GM21390 (cell line): ENCODE measurements around the gene SRGN.
"Not testable (repeated sequence)": the region's sequence is repeated elsewhere in the genome, so short reads cannot be mapped to it uniquely, and the experiment has no call there.

ENCODE experiments used
- ATAC-seq: cut with Tn5 transposase; IDR thresholded peaks from one replicate; pipeline ENCODE4 v1.9.1; 2021; ENCODE audit not compliant: unreplicated experiment

Gene SRGN, protein sequence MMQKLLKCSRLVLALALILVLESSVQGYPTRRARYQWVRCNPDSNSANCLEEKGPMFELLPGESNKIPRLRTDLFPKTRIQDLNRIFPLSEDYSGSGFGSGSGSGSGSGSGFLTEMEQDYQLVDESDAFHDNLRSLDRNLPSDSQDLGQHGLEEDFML

DNA sequence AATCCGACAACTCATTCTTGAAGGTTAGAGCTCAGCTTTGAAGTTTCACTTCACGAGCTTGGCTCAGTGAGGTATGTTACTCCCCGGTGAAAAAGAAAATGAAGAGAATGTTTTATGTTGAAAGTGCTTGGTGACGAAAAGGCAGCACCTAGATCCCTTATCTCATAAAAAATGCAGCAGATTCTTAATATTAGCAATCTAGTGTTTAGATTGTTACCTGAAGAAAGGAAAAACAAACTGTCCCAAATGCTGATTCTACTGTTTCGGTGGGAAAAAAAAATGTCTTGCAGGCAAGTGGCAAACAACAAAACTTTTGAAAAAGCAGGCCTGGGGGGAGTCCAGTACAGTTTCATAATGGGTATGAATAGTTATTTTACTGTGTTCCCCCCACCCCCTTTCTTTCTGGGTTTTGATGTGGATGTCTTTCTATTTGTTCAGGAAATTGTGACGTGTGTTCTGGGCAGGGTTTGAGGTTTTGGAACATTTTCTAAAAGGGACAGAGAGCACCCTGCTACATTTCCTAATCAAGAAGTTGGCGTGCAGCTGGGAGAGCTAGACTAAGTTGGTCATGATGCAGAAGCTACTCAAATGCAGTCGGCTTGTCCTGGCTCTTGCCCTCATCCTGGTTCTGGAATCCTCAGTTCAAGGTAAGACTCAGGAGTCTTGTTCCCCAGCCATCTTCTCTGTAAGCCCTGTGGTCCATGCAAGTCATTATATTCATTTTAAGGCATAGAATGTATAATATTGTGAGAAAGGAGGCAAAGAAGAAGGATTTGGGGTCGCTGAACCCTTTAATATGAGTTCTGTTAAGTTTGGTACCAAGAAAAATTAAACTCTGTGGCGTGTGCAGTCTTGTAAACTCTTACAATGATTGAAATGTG, at the start of gene SRGN:
TSS of gene SRGN (plus strand) at position 514 of the 881 bp plus-strand sequence. CDS start at position 569, 55 bp downstream.
- ATAC-seq: peak; percentile 63

DNA sequence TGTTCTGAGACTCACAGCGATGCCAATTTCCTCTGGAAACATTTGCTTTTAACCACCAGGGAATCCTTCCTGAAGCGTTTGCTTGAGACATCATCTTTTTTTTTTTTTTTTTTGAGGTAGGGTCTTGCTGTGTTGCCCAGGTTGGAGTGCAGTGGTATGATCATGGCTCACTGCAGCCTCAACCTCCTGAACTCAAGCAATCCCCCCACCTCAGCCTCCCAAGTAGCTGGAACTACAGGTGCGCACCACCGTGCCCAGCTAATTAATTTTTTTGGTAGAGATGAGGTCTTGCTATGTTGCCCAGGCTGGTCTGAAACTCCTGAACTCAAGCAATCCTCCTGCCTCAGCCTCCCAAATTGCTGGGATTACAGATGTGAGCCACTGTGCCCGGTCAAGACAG, 47.0 kb upstream of the SRGN start:
- ATAC-seq: not testable (repeated sequence)

DNA sequence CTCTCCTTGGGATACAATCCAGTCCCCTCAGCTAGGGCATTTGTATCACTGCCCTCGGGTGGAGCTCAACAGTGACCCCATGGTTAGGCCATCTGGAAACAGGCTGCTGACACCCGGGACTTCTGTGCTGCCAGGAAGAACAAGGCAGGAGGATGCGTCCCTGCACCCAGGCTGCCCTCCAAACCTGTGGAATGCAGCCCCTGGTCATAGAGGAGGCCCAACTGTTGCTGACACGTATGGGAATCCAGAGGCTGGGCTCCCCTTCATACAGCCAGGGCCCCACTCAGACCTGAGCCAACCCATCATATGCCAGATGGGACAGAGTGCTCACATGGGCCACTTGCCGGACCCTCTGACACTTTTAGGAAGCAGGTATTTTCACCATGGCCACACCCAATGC, 45.5 kb upstream of the SRGN start:
- no peak for ATAC-seq

DNA sequence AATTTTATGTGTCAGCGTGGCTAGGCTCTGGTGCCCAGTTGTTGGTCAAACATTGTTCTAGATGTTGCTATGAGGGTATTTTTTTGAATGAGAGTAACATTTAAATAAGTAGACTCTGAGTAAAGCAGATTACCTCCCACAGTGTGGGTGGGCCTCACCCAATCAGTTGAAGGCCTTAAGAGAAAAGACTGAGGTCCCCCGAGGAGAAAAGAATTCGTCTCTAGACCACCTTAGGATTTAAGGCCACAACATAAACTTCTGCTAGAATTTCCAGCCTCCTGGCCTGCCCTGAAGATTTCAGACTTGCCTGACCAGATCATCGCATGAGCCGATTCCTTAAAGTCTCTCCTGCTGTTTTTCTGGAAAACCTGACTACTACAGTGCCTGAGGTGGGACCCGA, 45.1 kb upstream of the SRGN start:
- no peak for ATAC-seq

DNA sequence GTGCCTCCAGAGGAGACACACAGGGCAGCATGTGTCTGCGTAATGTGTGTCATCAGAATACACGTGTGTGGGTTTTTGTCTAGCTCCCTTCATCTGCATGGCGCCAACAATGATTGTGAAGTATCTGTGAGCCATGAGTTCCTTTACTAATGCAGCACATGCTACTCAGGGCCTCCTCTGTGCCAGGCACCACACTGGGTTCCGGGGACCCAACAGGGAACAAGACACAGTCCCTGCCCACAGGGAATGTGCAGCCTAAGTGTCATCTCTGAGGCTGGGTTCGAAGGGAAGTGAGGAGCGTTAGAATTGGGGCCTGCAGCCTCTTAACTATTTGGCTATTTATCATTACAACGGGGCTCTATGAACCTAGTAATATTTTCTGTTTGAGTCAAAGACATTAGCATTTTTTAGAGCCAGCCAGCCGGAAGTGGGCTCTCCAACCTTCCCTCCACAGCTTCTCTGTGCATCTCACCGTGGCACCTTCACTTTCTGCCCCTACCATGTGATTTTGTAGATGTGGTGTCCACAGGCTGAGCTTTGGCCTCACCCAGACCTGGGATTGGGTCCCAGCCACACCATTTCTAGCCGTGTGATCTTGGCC, 43.9 kb upstream of the SRGN start:
- ATAC-seq: peak; percentile 47

DNA sequence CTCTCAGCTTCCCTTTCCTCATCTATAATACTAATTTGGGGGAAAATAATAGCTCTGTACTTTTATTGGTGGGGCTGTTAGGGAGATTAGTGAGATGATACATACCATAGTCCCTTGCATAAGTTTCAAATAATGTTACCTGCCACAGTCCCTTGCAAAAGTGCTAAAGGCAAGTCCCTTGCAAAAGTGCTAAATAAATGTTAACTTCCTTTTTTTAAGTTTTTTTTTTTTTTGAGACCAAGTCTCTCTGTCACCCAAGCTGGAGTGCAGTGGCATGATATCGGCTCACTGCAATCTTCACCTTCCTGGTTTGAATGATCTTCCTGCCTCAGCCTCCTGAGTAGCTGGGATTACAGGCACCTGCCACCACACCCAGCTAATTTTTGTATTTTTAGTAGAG, 43.4 kb upstream of the SRGN start:
- ATAC-seq: peak; percentile 2

DNA sequence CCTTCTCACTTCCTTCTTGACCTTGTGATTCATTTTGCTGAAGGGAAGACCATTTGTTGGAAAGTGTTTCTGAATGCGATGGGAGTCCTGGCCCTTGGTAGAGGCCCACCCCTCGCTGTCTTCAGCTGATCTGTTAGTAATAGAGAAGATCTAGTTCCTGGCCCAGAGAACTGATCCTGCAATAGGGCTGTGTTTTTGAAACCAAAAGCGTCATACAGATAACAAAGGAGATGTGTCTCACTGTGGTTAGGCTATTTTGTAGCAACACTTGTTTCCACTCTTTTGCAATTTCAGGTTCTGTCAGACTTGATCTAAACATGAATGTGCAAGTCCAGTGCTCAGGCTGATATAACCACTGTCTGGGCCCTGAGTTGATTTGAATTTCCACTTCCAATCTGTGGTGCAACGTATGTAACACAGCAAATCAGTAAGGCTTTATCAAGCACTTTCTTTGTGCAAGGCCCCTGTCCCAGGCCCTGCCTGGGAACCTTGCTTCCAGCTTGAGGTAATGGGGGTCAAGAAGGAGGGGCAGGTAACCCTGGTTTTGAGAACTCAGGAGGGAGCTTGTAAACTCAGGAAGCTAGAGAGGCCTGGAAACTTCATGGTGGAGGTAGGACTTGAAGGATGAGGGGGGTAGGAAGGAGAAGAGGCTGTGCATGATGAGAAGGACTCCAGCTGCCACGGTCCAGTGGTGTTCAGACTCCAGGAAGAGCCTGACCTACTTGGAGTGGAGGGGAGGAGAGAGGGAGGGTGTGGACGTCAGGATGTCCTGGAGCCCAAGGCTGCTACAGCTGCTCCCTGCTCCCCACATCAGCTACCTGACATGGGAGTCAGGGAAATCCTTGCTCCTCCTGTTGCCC, 42.2 kb upstream of the SRGN start:
- ATAC-seq: peak; percentile 67

DNA sequence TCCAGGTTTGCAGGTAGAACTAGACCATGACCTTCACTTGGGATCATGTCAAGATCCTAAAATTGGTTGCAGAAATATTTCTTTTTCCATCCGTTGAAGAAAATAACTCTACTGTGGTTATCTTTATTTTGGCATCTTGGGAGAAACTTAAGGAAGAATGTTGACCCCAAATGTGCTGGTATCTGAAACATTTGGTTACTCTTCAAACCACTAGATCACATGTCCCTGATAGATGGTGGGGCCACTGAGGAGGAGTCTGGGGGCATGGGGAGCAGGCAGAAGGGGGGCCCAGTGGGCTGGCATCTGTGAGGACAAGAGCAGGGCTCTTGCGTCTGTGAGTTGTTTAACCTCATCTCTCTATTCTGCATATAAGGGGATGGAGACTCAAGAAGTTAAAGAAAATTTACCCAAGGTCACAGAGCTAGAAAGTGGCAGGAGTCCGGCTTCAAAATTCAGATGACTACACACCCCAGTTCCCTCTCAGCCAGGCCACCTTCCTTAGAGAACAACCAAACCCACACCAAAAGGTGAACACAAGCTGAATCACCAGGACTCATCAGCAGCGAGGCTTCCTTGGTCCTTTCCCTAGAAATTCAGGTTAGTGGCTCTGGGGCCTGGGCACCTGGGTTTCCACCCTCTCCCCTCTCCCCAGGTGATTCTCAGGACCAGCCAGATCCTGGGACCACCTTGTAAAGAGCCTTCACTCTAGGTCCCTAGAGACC, 40.6 kb upstream of the SRGN start:
- no peak for ATAC-seq

DNA sequence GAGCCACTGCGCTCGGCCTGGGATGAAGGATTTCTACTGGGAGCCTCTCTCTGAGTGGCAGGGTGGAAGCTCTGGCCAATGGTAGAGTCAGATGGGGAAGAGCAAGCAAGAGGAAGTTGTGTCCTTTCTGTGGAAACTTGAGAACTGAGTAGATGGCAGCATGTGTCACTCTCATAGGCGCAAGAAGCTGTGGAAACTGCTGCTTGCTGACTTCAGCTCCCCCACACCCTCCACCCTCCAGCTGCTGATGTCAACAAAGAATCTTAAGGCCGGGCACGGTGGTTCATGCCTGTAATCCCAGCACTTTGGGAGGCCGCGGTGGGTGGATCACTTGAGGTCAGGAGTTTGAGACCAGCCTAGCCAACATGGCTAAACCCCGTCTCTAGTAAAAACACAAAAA, 39.8 kb upstream of the SRGN start:
- ATAC-seq: no peak

DNA sequence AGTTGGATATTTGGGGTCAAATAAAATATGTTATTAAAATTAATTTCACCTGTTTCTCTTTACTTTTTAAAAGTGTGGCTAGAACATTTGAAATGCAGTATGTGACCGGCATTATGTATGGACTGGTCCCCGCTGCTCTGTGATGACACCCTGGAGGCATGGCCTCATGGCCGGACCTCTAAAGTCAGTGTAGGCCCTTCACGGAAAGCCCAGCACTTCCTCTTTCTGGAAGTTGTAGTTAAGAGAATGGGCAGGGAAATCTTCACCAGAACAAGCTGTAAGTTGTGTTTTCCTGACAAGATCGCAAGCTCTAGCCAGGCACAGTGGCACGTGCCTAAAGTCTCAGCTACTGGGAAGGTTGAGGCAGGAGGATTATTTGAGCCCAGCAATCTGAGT, 38.3 kb upstream of the SRGN start:
- ATAC-seq: no peak

DNA sequence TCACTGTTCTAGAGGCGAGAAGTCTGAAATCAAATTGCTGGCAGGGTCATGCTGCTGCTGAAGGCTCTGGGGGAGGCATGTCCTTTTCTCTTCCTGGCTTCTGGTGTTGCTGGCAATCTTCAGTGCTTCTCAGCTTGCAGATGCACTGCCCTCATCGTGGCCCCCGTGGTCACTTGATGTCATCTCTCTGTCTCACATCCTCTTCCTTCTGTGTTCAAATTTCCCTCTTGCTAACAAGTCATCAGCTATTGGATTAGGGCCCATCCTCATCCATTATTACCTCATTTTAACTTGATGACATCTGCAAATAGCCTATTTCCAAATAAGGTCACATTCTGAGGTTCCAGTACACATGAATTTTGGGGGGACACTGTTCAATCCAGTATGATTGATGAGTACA, 36.6 kb upstream of the SRGN start:
- peak; percentile 35 for ATAC-seq

DNA sequence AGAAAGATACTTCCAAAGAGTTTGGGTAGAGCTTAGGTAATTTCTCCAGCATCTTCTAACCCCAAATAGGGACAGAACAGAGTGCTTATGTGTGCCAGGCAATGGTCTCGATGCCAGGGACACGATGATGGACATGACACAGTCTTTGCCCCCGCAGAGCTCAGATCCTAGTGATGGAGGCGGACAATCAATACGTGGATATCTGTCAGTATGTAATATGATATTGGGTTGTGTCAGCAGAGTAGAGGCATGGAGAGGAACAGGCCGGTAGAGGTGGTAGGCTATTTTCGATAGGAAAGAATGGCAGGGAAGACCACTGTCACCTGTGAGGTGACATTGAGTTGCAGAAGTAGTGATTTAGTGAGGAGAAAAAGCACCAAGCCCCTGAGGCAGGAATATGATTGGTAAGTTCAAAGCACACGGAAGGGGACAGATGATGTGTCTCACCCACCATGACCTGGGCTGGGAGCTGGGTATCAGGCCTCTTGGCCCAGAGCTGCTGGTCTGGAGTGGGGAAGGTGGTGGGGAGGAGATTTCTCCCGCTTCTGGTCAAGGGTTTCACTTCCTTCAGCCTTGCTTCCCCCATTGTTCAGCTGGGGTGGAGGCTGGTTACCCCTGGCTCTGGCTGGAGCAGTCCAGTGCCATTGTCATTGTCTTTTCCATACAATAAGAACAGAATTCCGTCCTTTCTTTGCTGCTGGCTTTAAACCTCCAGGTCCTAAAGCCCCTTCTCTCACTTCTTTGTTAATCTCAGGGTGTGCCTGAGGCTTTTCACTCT, 36.0 kb upstream of the SRGN start:
- ATAC-seq: no peak

DNA sequence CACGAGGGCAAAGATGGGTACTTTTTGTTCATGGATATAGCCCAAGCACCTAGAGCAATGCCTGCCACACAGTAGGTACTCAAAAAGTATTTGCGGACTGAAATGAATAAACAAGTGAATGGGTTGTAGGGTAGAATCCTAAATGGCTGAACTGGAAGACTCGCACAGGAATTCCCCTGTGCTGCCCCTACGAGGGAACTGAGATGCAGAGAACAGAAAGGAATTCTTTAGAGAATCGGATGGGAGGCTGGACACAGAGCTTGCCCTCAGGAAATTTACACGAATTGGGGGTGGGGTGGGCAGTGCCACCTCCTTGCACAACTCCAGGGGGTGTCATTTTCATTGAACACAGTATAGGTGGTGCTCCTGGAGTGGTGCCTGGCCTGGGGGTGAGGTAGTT, 35.2 kb upstream of the SRGN start:
- no peak for ATAC-seq

DNA sequence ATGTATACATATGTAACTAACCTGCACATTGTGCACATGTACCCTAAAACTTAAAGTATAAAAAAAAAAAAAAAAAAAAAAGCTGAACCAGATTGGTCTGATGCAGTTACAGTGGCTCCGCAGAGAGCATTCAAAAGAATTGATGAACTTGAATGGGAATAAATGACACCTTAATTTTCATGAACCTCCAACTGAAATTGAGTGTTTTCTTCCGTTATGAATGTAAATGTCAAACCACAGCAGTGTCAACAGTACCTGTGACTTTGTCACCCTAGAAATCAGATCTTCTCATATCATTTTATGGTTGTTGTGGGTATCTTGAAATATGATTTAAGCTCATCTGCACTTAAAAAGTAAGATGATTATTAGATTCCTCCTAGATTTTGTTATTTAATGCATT, 32.7 kb upstream of the SRGN start:
- no peak for ATAC-seq

DNA sequence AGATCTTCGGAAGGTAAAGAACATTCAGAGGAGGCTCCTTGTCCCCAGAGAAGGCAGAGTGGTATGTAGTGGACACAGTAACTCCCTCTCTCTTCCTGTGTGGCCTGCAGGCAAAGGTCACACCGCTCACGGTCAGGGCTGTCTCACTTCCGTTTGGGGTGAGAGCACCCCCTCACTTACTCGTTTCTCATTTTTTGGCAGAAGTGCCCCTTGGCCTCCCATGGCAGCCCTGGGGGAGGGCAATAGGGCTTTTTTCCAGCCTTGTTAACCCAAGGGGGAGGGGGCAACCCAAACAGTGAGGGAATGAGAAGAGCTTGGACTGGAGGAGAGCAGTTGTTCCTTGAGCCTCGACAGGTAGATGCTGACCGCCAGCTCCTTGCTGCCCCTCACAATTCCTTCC, 31.8 kb upstream of the SRGN start:
- no peak for ATAC-seq

DNA sequence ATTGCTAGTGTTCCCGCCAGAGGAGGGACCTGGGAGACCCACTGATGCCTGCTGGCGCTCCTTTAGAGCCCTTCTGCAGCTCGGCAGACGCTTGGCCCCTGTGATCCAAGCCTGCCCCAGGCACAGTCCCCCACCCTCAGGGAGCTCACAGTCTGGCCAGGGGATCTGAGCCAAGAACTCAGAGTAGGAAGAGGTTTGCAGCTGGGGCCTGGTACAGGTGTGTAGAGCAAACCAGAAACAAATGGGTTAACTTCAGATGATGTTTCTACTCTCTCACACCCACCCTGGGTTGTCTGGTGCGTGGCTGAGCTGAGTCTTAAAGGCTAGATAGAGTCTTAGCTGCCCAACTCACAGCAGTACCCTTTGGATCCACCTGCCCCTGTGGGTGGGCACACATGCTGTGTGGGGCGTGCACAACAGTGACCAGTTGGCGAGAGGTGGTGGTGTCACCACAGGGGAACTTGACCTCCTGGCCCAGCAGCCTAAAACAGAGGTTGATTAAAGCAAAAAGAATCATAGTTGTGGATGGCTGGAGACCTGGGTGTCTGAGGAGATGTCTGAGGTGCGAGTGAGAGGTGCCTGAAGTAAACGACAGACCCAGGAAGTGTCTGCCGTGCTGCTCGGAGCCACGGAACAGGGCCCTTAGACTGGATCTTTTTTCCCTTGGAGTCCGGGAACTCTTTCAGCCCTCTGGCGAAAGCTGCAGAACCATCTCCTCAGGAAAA, 31.2 kb upstream of the SRGN start:
- ATAC-seq: no peak

DNA sequence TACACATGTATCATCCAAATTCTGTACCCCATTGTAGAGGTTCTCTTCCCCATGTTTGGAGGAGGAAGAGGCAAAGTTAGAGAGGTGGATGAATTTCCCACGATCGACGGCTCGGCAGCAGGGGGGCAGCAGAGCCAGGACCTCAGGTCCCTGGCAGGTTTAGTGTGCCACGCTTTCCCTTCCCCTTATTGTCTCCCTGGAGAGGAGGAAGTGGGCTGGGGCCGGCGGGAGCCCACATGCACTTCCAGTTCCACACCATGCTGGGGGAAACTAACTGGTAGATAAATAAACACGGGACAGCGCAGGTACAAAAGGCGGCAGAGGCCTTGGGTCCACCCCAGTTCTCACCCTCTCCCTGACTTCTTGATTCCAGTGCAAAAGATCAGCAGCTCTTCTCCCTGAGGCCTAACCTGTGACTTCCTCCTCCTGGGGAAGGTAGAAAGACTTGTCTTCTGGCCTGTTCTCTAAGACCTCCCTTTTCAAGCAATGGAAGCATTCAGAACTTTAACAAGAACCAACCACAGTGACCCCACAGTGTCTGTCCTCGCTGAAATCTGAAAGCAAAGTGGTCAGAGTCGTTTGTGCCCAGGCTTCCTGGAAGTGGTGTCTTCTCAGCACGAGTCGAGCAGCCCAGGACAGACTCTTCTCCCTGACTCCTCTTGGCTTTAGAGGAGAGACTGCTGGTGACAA, 30.5 kb upstream of the SRGN start:
- ATAC-seq: no peak

DNA sequence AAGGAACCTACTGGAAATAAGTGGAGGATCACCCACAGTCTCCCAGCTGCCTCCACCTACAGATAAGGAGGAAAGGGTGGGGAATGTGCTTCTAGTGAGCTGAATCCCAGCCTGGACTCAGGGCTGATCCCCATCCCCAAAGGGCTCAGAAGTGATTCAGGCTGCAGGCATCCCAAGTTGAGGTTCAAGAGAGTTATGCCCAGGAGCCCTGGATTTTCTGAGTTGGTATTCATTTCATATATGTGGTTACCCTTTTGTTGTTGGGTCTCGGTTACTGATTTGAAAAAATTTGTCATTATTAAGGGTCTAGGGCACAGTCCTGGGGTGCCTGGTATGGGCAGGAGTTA, 30.0 kb upstream of the SRGN start:
- no peak for ATAC-seq
